GM12891 (cell line): ENCODE results near the gene RPL18. TPM values are rescaled to one million over a fixed set of nuclear protein-coding genes. Genes with fewer than 3 reads are reported as not detected.
"Not testable (repeated sequence)": the region's sequence is repeated elsewhere in the genome, so short reads cannot be mapped to it uniquely, and the experiment has no call there.

Experiments
- DNase-seq: peaks from one replicate; pipeline ENCODE4 v3.0.0; 2011; ENCODE audit warnings: low spot score; ENCODE audit not compliant: insufficient read length
- FAIRE-seq: peaks from 2 replicates; lab custom pipeline; 2011; peaks lifted over from hg19 to GRCh38; lab: Jason Lieb, UNC
- PAX5 ChIP-seq: IDR thresholded peaks from 2 replicates; pipeline ENCODE4 v1.6.1; 2011; ENCODE audit warnings: low read length, moderate library complexity, mild to moderate bottlenecking; ENCODE audit not compliant: insufficient read depth, severe bottlenecking
- POLR2A ChIP-seq: IDR thresholded peaks from 2 replicates; pipeline ENCODE4 v1.6.1; 2011; ENCODE audit warnings: low read depth, low read length, control low read depth
- POLR2AphosphoS5 ChIP-seq: IDR thresholded peaks from 2 replicates; pipeline ENCODE4 v1.6.1; 2011; ENCODE audit warnings: low read depth, low read length, control low read depth
- POU2F2 ChIP-seq: IDR thresholded peaks from 2 replicates; pipeline ENCODE4 v1.6.1; 2011; ENCODE audit warnings: low read depth, mild to moderate bottlenecking, control low read depth, low read length, moderate library complexity
- SPI1 ChIP-seq: IDR thresholded peaks from 2 replicates; pipeline ENCODE4 v1.6.1; 2011; ENCODE audit warnings: low read depth, low read length, control low read depth
- TAF1 ChIP-seq: IDR thresholded peaks from 2 replicates; pipeline ENCODE4 v1.6.1; 2011; ENCODE audit warnings: low read depth, low read length, control low read depth
- polyA plus RNA-seq: library from polyadenylated mRNA; unstranded; fragments of >200 nt; gene quantifications from one replicate; pipeline ENCODE4 v1.2.1, GENCODE V29; 2012; ENCODE audit warnings: low read depth, missing spikeins, inconsistent platforms; ENCODE audit not compliant: missing spikeins

Gene RPL18
- polyA plus RNA-seq, result 3,629 TPM

GRCh38 chr19:48618916-48619691 is at the start of gene RPL18, which contains the start of gene SPHK2:
Gene RPL18 (minus strand): TSS chr19:48619178. CDS start chr19:48619143, 35 bp downstream.
Gene SPHK2 (plus strand): TSS chr19:48619506. CDS start chr19:48620515, 1,009 bp downstream.
- DNase-seq (peak; percentile 97), FAIRE-seq (peak; percentile 99)
- peak; percentile 98 for TF ChIP-seq POLR2A
- TF ChIP-seq SPI1, result peak; percentile 40
- peak; percentile 79 for TF ChIP-seq POU2F2
- TF ChIP-seq PAX5, result no peak
- peak; percentile 96 for TF ChIP-seq TAF1
- peak; percentile 96 for TF ChIP-seq POLR2AphosphoS5

- TF ChIP-seq TAF1, result no peak
- TF ChIP-seq PAX5, result no peak
- TF ChIP-seq POLR2A, result no peak
- TF ChIP-seq SPI1, result no peak
- TF ChIP-seq POU2F2, result no peak
- TF ChIP-seq POLR2AphosphoS5, result no peak
- FAIRE-seq (peak; percentile 74), DNase-seq (no peak)
These were observed 49.8 kb upstream of the RPL18 start for GRCh38 chr19:48668761-48669160.

- DNase-seq (no peak), FAIRE-seq (no peak)
- TF ChIP-seq TAF1, result no peak
- TF ChIP-seq PAX5, result no peak
- no peak for TF ChIP-seq POU2F2
- no peak for TF ChIP-seq POLR2A
- TF ChIP-seq SPI1, result no peak
- TF ChIP-seq POLR2AphosphoS5, result no peak
These were observed 49.4 kb upstream of the RPL18 start for GRCh38 chr19:48668332-48668731.

- FAIRE-seq (no peak), DNase-seq (no peak)
- no peak for TF ChIP-seq TAF1
- no peak for TF ChIP-seq PAX5
- TF ChIP-seq POLR2AphosphoS5, result no peak
- TF ChIP-seq POLR2A, result no peak
- no peak for TF ChIP-seq POU2F2
- TF ChIP-seq SPI1, result no peak
These were observed 46.8 kb upstream of the RPL18 start for GRCh38 chr19:48665786-48666185.

- TF ChIP-seq POLR2A (no peak), PAX5 (no peak), SPI1 (no peak), POLR2AphosphoS5 (no peak), POU2F2 (no peak), TAF1 (no peak)
- DNase-seq (no peak), FAIRE-seq (no peak)
These were observed 45.5 kb upstream of the RPL18 start for GRCh38 chr19:48664476-48664875.

GRCh38 chr19:48663667-48664066 is 44.7 kb upstream of the RPL18 start:
- FAIRE-seq (no peak), DNase-seq (no peak)
- TF ChIP-seq SPI1, result no peak
- no peak for TF ChIP-seq POLR2AphosphoS5
- no peak for TF ChIP-seq POLR2A
- TF ChIP-seq PAX5, result no peak
- no peak for TF ChIP-seq POU2F2
- TF ChIP-seq TAF1, result no peak

- TF ChIP-seq POLR2A, result no peak
- TF ChIP-seq POLR2AphosphoS5, result no peak
- TF ChIP-seq PAX5, result no peak
- TF ChIP-seq TAF1, result no peak
- no peak for TF ChIP-seq POU2F2
- TF ChIP-seq SPI1, result no peak
- DNase-seq (no peak), FAIRE-seq (no peak)
These were observed 42.7 kb upstream of the RPL18 start for GRCh38 chr19:48661711-48662090.

GRCh38 chr19:48660852-48661710 is 42.1 kb upstream of the RPL18 start:
- DNase-seq (peak; percentile 98), FAIRE-seq (peak; percentile 99)
- no peak for TF ChIP-seq TAF1
- TF ChIP-seq POU2F2, result no peak
- TF ChIP-seq POLR2A, result no peak
- TF ChIP-seq SPI1, result no peak
- no peak for TF ChIP-seq POLR2AphosphoS5
- TF ChIP-seq PAX5, result no peak

- FAIRE-seq (peak; percentile 82), DNase-seq (no peak)
- TF ChIP-seq POLR2AphosphoS5 (no peak), POU2F2 (no peak), SPI1 (no peak), TAF1 (no peak), POLR2A (no peak), PAX5 (no peak)
These were observed 40.8 kb upstream of the RPL18 start for GRCh38 chr19:48659768-48660167.

- FAIRE-seq, result no peak
- no peak for DNase-seq
These were observed 39.5 kb upstream of the RPL18 start for GRCh38 chr19:48658483-48658882.

GRCh38 chr19:48657828-48658227 is 38.9 kb upstream of the RPL18 start:
- not testable (repeated sequence) for FAIRE-seq

More at GRCh38 chr19:48658483-48658882, 39.5 kb upstream of the RPL18 start:
- TF ChIP-seq TAF1 (no peak), POU2F2 (no peak), POLR2A (no peak)

More at GRCh38 chr19:48657828-48658227, 38.9 kb upstream of the RPL18 start:
- not testable (repeated sequence) for DNase-seq
